DOHH2 (cell line): ENCODE data around the gene CIAO2B.
"Not testable (repeated sequence)": the region's sequence is repeated elsewhere in the genome, so short reads cannot be mapped to it uniquely, and the experiment has no call there.

Experiments used
- H3F3A ChIP-seq: fragments of 200-600 bp; sonication (generic), shearing (Covaris generic); 2 replicates; pipeline ENCODE4 v1.6.0; 2016; ENCODE audit warnings: antibody characterized with exemption, mild to moderate bottlenecking; ENCODE audit not compliant: control insufficient read depth, insufficient read depth
- H3K27ac ChIP-seq: fragments of 200-600 bp; sonication (generic); 2 replicates; pipeline ENCODE4 v1.5.1; 2014; ENCODE audit warnings: low read depth, mild to moderate bottlenecking, low read length, moderate library complexity
- H3K27me3 ChIP-seq: fragments of 200-600 bp; sonication (generic); 2 replicates; pipeline ENCODE4 v1.6.1; 2014; ENCODE audit warnings: mild to moderate bottlenecking, low read length, mixed read lengths; ENCODE audit not compliant: control insufficient read depth
- H3K36me3 ChIP-seq: fragments of 200-600 bp; sonication (generic); 2 replicates; pipeline ENCODE4 v1.6.1; 2014; ENCODE audit warnings: mild to moderate bottlenecking, low read length, moderate library complexity, mixed read lengths; ENCODE audit not compliant: control insufficient read depth
- H3K4me1 ChIP-seq: fragments of 200-600 bp; sonication (generic); 2 replicates; pipeline ENCODE4 v1.6.1; 2014; ENCODE audit warnings: mild to moderate bottlenecking, low read length, mixed read lengths; ENCODE audit not compliant: control insufficient read depth
- H3K4me2 ChIP-seq: fragments of 200-600 bp; sonication (generic); 2 replicates; pipeline ENCODE4 v1.6.0; 2014; ENCODE audit warnings: mild to moderate bottlenecking, low read length, moderate library complexity
- H3K4me3 ChIP-seq: fragments of 200-600 bp; sonication (generic); 2 replicates; pipeline ENCODE4 v1.5.1; 2014; ENCODE audit warnings: mild to moderate bottlenecking, low read length, mixed read lengths
- H3K79me2 ChIP-seq: fragments of 200-600 bp; sonication (generic); 2 replicates; pipeline ENCODE4 v1.6.1; 2014; ENCODE audit warnings: mild to moderate bottlenecking, low read length, mixed read lengths; ENCODE audit not compliant: control insufficient read depth
- H3K9me2 ChIP-seq: fragments of 200-600 bp; sonication (generic); replicated peaks from 2 replicates; pipeline ENCODE4 v1.6.1; 2014; ENCODE audit warnings: mild to moderate bottlenecking, low read length, mixed read lengths; ENCODE audit not compliant: control insufficient read depth
- H3K9me3 ChIP-seq: fragments of 200-600 bp; sonication (generic); 2 replicates; pipeline ENCODE4 v1.6.1; 2014; ENCODE audit warnings: antibody characterized with exemption, low read length, mixed read lengths; ENCODE audit not compliant: control insufficient read depth, insufficient read depth
- H4K20me1 ChIP-seq: fragments of 200-600 bp; sonication (generic); 2 replicates; pipeline ENCODE4 v1.6.0; 2014; ENCODE audit warnings: low read depth, mild to moderate bottlenecking, antibody characterized with exemption, low read length, moderate library complexity; ENCODE audit not compliant: control insufficient read depth, insufficient read depth
- CTCF ChIP-seq: fragments of 200-600 bp; sonication (generic); IDR thresholded peaks from one replicate; pipeline ENCODE4 v1.5.1; 2014; ENCODE audit warnings: antibody characterized with exemption, mild to moderate bottlenecking, low read depth, low read length; ENCODE audit not compliant: poor library complexity, severe bottlenecking
- EZH2phosphoT487 ChIP-seq: fragments of 200-600 bp; sonication (generic); IDR thresholded peaks from 2 replicates; pipeline ENCODE4 v1.6.1; 2017; ENCODE audit warnings: borderline replicate concordance, mild to moderate bottlenecking, antibody characterized with exemption, low read length, moderate library complexity, mixed read lengths

The CIAO2B gene

GRCh38 chr16:66960270-66960669 lies 26.1 kb upstream of the CIAO2B start:
- no peaks in the 10 kb centered on the region for H3K9me2 ChIP-seq
- H3K27me3 ChIP-seq = peaks cover 4% of the 10 kb centered on the region; the same call in 1 of the 2 replicates
- no peaks in the 10 kb centered on the region for H3K9me3 ChIP-seq
- no peaks in the 10 kb centered on the region for H3K79me2 ChIP-seq
- no peaks in the 10 kb centered on the region for H3K36me3 ChIP-seq
- H3K4me2 ChIP-seq = no peak overlapping the region
- H3K27ac ChIP-seq = no peak overlapping the region
- TF ChIP-seq EZH2phosphoT487 (no peak), CTCF (no peak)
- H4K20me1 ChIP-seq = no peaks in the 10 kb centered on the region
- no peak overlapping the region for H3K4me3 ChIP-seq
- peaks cover 13% of the 10 kb centered on the region for H3K4me1 ChIP-seq
- H3F3A ChIP-seq = no peaks in the 10 kb centered on the region

GRCh38 chr16:66959704-66960161 lies 25.5 kb upstream of the CIAO2B start:
- Histone ChIP-seq H3K79me2 (no peaks in the 10 kb centered on the region), H3K4me3 (no peak overlapping the region), H3K9me2 (no peaks in the 10 kb centered on the region), H3K27me3 (peaks cover 4% of the 10 kb centered on the region; the same call in 1 of the 2 replicates), H3K9me3 (no peaks in the 10 kb centered on the region), H3K4me2 (no peak overlapping the region), H3K36me3 (no peaks in the 10 kb centered on the region), H4K20me1 (no peaks in the 10 kb centered on the region), H3K4me1 (peaks cover 13% of the 10 kb centered on the region), H3F3A (no peaks in the 10 kb centered on the region), H3K27ac (no peak overlapping the region)
- no peak for TF ChIP-seq CTCF
- no peak for TF ChIP-seq EZH2phosphoT487

- no peak overlapping the region for H3K4me2 ChIP-seq
- H3K4me1 ChIP-seq = peaks cover 13% of the 10 kb centered on the region
- TF ChIP-seq EZH2phosphoT487 = no peak
- no peak for TF ChIP-seq CTCF
- no peaks in the 10 kb centered on the region for H3K9me2 ChIP-seq
- H3K27me3 ChIP-seq = peaks cover 4% of the 10 kb centered on the region; the same call in 1 of the 2 replicates
- H3K79me2 ChIP-seq = no peaks in the 10 kb centered on the region
- no peaks in the 10 kb centered on the region for H3K36me3 ChIP-seq
- H3K9me3 ChIP-seq = no peaks in the 10 kb centered on the region
- H3F3A ChIP-seq = no peaks in the 10 kb centered on the region
- no peaks in the 10 kb centered on the region for H4K20me1 ChIP-seq
- H3K4me3 ChIP-seq = no peak overlapping the region
- no peak overlapping the region for H3K27ac ChIP-seq
These were observed 24.9 kb upstream of the CIAO2B start for GRCh38 chr16:66958857-66959703.

- H4K20me1 ChIP-seq, H3K9me2 ChIP-seq, H3K4me1 ChIP-seq, H3K79me2 ChIP-seq, H3K27ac ChIP-seq, H3K36me3 ChIP-seq, H3K9me3 ChIP-seq, H3F3A ChIP-seq, H3K4me3 ChIP-seq, H3K4me2 ChIP-seq: not testable (repeated sequence)
- peaks cover 17% of the 10 kb centered on the region for H3K27me3 ChIP-seq
These were observed 21.9 kb upstream of the CIAO2B start for GRCh38 chr16:66956154-66956457.

DNA sequence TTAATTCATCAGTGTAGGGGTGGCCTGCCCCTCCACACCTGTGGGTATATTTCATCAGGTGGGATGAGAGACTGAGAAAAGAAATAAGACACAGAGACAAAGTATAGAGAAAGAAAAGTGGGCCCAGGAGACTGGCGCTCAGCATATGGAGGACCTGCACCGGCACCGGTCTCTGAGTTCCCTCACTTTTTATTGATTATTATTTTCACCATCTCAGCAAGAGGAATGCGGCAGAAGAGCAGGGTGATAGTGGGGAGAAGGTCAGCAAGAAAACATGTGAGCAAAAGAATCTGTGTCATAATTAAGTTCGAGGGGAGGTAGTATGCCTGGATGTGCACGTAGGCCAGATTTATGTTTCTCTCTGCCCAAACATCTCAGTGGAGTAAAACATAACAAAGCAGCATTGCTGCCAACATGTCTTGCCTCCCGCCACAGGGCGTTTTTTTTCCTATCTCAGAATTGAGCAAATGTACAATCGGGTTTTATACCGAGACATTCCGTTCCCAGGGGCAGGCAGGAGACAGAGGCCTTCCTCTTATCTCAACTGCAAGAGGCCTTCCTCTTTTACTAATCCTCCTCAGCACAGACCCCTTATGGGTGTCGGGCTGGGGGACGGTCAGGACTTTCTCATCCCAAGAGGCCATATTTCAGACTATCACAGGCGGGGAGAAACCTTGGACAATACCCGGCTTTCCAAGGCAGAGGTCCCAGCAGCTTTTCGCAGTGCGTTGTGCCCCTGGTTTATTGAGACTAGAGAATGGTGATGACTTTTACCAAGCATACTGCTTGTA lies 21.4 kb upstream of the CIAO2B start:
- not testable (repeated sequence) for H3K4me2 ChIP-seq, H3K36me3 ChIP-seq

More for the DNA sequence above, 21.4 kb upstream of the CIAO2B start:
- H3K27ac ChIP-seq, H3K9me3 ChIP-seq, H3F3A ChIP-seq, H3K9me2 ChIP-seq, H4K20me1 ChIP-seq, H3K4me1 ChIP-seq, H3K79me2 ChIP-seq, H3K4me3 ChIP-seq: not testable (repeated sequence)
- peaks cover 21% of the 10 kb centered on the region for H3K27me3 ChIP-seq
